ENCODE data around the gene GRM1. TPM values are rescaled to one million over a fixed set of nuclear protein-coding genes. Genes with fewer than 3 reads are reported as not detected.

GRM1 gene
- total RNA-seq, 2 donors from 2014 or later = 0.57 to 0.62 TPM

GRCh38 chr6:146331013-146331412 is 302.2 kb downstream of the GRM1 start:
- H3K27me3 ChIP-seq (ENCODE audit: control insufficient read depth, insufficient read depth, low read length, poor library complexity, severe bottlenecking) = no peaks in the 10 kb centered on the region
- Mint-ChIP-seq H3K4me1 (peaks cover under 1% of the 10 kb centered on the region), H3K9me3 (peaks cover 10% of the 10 kb centered on the region), H3K36me3 (ENCODE audit: low read depth) (peaks cover 2% of the 10 kb centered on the region), H3K27ac (no peak overlapping the region), H3K4me3 (no peak overlapping the region), H3K27me3 (ENCODE audit: insufficient read depth) (no peaks in the 10 kb centered on the region)
- no peaks in the 10 kb centered on the region for H3K36me3 ChIP-seq (ENCODE audit: control insufficient read depth, insufficient read depth, low read length)
- H3K4me3 ChIP-seq (ENCODE audit: low read length) = no peak overlapping the region
- no peak overlapping the region for H3K9ac ChIP-seq (ENCODE audit: extremely low read depth, low read length, poor library complexity, severe bottlenecking)
- H3K9me3 ChIP-seq (ENCODE audit: control insufficient read depth, low read length) = peaks cover 5% of the 10 kb centered on the region
- no peak overlapping the region for H3K27ac ChIP-seq (ENCODE audit: low read depth, low read length)
- WGBS, 2 experiments (ENCODE audit: insufficient coverage in 1 of 2, insufficient read length in 1 of 2) = 75% methylated on average over 2 to 3 of the region's 3 CpGs
- DNase-seq = no peak
- no peaks in the 10 kb centered on the region for H3K4me1 ChIP-seq (ENCODE audit: control insufficient read depth, insufficient read depth, low read length)
- no peak for TF ChIP-seq CTCF (conservative IDR thresholded peaks at IDR 0.05)

GRCh38 chr6:146335336-146335735 is 306.5 kb downstream of the GRM1 start:
- no peaks in the 10 kb centered on the region for H3K27me3 ChIP-seq (ENCODE audit: control insufficient read depth, insufficient read depth, low read length, poor library complexity, severe bottlenecking)
- peaks cover 4% of the 10 kb centered on the region for H3K4me1 ChIP-seq (ENCODE audit: control insufficient read depth, insufficient read depth, low read length)
- H3K9ac ChIP-seq (ENCODE audit: extremely low read depth, low read length, poor library complexity, severe bottlenecking) = no peak overlapping the region
- peaks cover 12% of the 10 kb centered on the region for H3K4me1 Mint-ChIP-seq
- H3K27ac Mint-ChIP-seq = no peak overlapping the region
- no peaks in the 10 kb centered on the region for H3K27me3 Mint-ChIP-seq (ENCODE audit: insufficient read depth)
- H3K36me3 ChIP-seq (ENCODE audit: control insufficient read depth, insufficient read depth, low read length) = no peaks in the 10 kb centered on the region
- no peak overlapping the region for H3K4me3 ChIP-seq (ENCODE audit: low read length)
- H3K9me3 ChIP-seq (ENCODE audit: control insufficient read depth, low read length) = peaks cover 5% of the 10 kb centered on the region
- no peak overlapping the region for H3K27ac ChIP-seq (ENCODE audit: low read depth, low read length)
- peaks cover 15% of the 10 kb centered on the region for H3K9me3 Mint-ChIP-seq
- H3K4me3 Mint-ChIP-seq = no peak overlapping the region
- no peak for TF ChIP-seq CTCF (conservative IDR thresholded peaks at IDR 0.05)
- H3K36me3 Mint-ChIP-seq (ENCODE audit: low read depth) = peaks cover 2% of the 10 kb centered on the region
- 87% methylated on average over 2 of the region's 2 CpGs; no CpG with 5 or more reads in 1 of the 2 experiments for WGBS, 2 experiments (ENCODE audit: insufficient coverage in 1 of 2, insufficient read length in 1 of 2)
- DNase-seq = no peak

- Mint-ChIP-seq H3K4me3 (no peak overlapping the region), H3K27ac (no peak overlapping the region), H3K27me3 (ENCODE audit: insufficient read depth) (no peaks in the 10 kb centered on the region), H3K4me1 (peaks cover 12% of the 10 kb centered on the region), H3K9me3 (peaks cover 15% of the 10 kb centered on the region), H3K36me3 (ENCODE audit: low read depth) (peaks cover 2% of the 10 kb centered on the region)
- WGBS, 2 experiments (ENCODE audit: insufficient coverage in 1 of 2, insufficient read length in 1 of 2) = 85 to 90% methylated on average over 2 to 3 of the region's 3 CpGs
- peaks cover 5% of the 10 kb centered on the region for H3K9me3 ChIP-seq (ENCODE audit: control insufficient read depth, low read length)
- H3K4me3 ChIP-seq (ENCODE audit: low read length) = no peak overlapping the region
- DNase-seq = no peak
- H3K27me3 ChIP-seq (ENCODE audit: control insufficient read depth, insufficient read depth, low read length, poor library complexity, severe bottlenecking) = no peaks in the 10 kb centered on the region
- no peaks in the 10 kb centered on the region for H3K36me3 ChIP-seq (ENCODE audit: control insufficient read depth, insufficient read depth, low read length)
- no peak overlapping the region for H3K9ac ChIP-seq (ENCODE audit: extremely low read depth, low read length, poor library complexity, severe bottlenecking)
- no peak overlapping the region for H3K27ac ChIP-seq (ENCODE audit: low read depth, low read length)
- no peak for TF ChIP-seq CTCF (conservative IDR thresholded peaks at IDR 0.05)
- H3K4me1 ChIP-seq (ENCODE audit: control insufficient read depth, insufficient read depth, low read length) = peaks cover 4% of the 10 kb centered on the region
Measured at GRCh38 chr6:146336191-146336590, 307.3 kb downstream of the GRM1 start.

All from endodermal cell (in vitro differentiated cells).